HFF-Myc (cell line): ENCODE measurements around the gene IL1RAPL2.

Experiments used
- DNase-seq: peaks from one replicate; pipeline ENCODE4 v3.0.0-alpha.2; 2011; ENCODE audit warnings: low read depth; ENCODE audit errors: extremely low read depth
- H3K4me3 ChIP-seq: replicated peaks from 2 replicates; pipeline ENCODE4 v1.5.1; 2011; ENCODE audit warnings: low read depth, mild to moderate bottlenecking, control low read depth, low read length
- CTCF ChIP-seq: IDR thresholded peaks from 2 replicates; pipeline ENCODE4 v1.5.1; 2012; ENCODE audit warnings: mild to moderate bottlenecking, low read depth, low read length, control low read depth; ENCODE audit errors: missing control alignments

IL1RAPL2 gene

GRCh38 chrX:105168577-105168976, 602.6 kb downstream of the IL1RAPL2 start:
- no peak for DNase-seq
- H3K4me3 ChIP-seq: no peak overlapping the region
- no peak for TF ChIP-seq CTCF

- no peak for DNase-seq
- no peak for TF ChIP-seq CTCF
- H3K4me3 ChIP-seq: no peak overlapping the region
Measured at GRCh38 chrX:105173071-105173470, 607.1 kb downstream of the IL1RAPL2 start.

- TF ChIP-seq CTCF: no peak
- no peak overlapping the region for H3K4me3 ChIP-seq
- no peak for DNase-seq
Measured at GRCh38 chrX:105179644-105180043, 613.6 kb downstream of the IL1RAPL2 start.

- no peak for TF ChIP-seq CTCF
- DNase-seq: no peak
- H3K4me3 ChIP-seq: no peak overlapping the region
Measured at GRCh38 chrX:105189093-105189492, 623.1 kb downstream of the IL1RAPL2 start.

GRCh38 chrX:105190252-105190853, 624.4 kb downstream of the IL1RAPL2 start:
- H3K4me3 ChIP-seq: no peak overlapping the region
- DNase-seq: peak; percentile 1
- TF ChIP-seq CTCF: peak; percentile 50

- peak; percentile 23 for TF ChIP-seq CTCF
- no peak overlapping the region for H3K4me3 ChIP-seq
- DNase-seq: no peak
Measured at GRCh38 chrX:105191878-105192277, 625.9 kb downstream of the IL1RAPL2 start.

- no peak for DNase-seq
- no peak overlapping the region for H3K4me3 ChIP-seq
- no peak for TF ChIP-seq CTCF
Measured at GRCh38 chrX:105209406-105209805, 643.4 kb downstream of the IL1RAPL2 start.
